Activated T-helper 1 cell treated with anti-CD3 and anti-CD28 coated beads, Interleukin-2, amount 50 U/mL, for 16 hours (primary cell): ENCODE measurements around the gene WIF1.

Source experiments
- DNase-seq, 2 donors: peaks; one replicate each; pipeline ENCODE4 v3.0.0-alpha.2; 2020; ENCODE audit warnings: low read depth in 1 of 2, low spot score in 1 of 2

The WIF1 gene, protein sequence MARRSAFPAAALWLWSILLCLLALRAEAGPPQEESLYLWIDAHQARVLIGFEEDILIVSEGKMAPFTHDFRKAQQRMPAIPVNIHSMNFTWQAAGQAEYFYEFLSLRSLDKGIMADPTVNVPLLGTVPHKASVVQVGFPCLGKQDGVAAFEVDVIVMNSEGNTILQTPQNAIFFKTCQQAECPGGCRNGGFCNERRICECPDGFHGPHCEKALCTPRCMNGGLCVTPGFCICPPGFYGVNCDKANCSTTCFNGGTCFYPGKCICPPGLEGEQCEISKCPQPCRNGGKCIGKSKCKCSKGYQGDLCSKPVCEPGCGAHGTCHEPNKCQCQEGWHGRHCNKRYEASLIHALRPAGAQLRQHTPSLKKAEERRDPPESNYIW

DNA sequence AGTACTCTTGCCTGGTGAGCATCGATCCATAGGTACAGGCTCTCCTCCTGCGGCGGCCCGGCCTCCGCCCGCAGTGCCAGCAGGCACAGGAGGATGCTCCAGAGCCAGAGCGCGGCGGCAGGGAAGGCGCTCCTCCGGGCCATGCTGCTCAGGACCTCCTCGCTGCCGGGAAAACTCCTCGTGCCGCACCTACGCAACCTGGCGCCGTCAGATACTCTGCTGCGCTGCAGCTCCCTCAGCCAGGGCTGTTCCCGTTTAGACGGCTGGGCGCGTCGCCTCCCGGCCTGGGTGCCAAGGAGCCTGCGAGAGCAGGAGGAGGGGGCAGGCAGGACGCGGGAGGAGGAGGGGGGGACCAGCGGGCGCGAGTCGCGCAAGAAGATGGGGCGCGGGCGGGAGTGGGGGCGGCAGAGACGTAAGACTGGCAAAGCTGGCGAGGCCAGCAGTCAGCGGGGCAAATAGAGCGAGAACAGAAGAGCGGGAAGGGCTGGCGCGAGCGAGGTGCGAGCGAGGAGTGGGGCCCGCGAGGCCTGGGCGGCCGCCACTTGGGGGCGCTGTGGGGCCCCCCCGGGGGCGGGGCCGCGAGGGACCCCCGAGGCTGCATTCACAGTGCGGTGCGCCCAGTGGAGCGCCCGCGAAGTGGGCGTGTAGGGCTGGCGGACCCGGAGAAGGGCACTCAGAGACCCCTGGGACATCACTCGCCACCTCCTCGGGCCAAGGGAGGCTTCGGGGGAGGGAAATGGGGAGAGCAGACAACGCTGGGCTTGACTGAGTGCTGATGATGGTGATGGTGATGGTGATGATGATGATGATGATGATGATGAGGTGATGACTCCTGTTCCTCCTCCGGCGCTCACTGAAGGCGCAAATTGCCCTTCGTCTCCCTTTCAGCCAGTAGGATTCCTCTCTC is at the start of gene WIF1:
Gene WIF1 (minus strand): TSS at position 257 of the 907 bp plus-strand sequence. CDS start 114 bp downstream, at position 143.
- no peak for DNase-seq

DNA sequence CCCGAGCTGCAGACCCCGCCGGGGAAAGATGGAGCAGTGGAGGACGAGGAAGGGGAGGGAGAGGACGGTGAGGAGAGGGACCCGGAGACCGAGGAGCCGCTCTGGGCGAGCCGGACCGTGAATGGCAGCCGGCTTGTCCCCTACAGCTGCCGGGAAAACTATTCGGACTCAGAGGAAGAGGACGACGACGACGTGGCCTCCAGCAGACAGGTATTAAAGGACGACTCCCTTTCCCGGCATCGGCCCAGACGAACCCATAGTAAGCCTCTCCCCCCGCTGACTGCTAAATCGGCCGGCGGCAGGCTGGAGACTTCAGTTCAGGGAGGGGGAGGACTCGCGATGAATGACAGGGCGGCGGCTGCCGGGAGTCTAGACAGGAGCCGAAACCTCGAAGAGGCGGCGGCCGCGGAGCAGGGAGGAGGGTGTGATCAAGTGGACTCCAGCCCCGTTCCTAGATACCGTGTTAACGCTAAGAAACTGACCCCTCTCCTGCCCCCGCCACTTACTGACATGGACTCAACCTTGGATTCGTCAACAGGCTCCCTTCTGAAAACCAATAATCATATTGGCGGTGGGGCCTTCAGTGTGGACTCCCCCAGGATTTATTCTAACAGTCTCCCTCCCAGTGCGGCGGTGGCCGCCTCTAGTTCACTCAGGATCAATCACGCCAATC is 49.2 kb upstream of the WIF1 start:
- DNase-seq, result peak; percentile 30 to 36

DNA sequence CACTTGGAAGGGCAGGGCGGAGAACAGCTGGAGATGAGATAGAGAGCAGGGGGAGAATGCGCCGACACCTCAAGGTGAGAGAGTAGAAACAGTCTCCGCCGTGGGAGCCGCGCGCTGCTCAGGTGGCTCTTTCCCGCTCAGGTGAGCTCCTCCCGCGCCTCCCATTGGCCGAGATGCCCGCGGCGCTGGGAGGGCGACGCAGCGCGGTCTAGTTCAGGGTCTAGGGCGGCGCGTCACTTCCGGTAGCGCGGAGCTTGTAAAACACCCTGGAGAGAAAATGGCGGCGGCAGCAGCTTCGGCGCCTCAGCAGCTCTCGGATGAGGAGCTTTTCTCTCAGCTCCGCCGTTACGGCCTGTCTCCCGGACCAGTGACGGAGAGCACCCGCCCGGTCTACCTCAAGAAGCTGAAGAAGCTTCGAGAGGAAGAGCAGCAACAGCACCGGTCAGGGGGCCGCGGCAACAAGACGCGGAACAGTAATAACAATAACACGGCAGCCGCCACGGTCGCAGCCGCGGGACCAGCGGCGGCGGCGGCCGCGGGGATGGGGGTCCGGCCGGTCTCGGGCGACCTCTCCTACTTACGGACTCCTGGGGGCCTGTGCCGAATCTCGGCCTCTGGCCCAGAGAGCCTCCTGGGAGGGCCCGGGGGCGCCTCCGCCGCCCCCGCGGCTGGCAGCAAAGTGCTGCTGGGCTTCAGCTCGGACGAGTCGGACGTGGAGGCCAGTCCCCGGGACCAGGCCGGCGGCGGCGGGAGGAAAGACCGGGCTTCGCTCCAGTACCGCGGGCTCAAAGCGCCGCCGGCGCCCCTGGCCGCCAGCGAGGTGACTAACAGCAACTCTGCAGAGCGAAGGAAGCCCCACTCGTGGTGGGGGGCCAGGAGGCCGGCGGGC is 48.5 kb upstream of the WIF1 start, which contains the start of gene LEMD3:
Gene LEMD3 (plus strand): TSS at position 264 of the 889 bp plus-strand sequence. CDS start 14 bp downstream, at position 278.
- DNase-seq, result peak; percentile 87 to 90

DNA sequence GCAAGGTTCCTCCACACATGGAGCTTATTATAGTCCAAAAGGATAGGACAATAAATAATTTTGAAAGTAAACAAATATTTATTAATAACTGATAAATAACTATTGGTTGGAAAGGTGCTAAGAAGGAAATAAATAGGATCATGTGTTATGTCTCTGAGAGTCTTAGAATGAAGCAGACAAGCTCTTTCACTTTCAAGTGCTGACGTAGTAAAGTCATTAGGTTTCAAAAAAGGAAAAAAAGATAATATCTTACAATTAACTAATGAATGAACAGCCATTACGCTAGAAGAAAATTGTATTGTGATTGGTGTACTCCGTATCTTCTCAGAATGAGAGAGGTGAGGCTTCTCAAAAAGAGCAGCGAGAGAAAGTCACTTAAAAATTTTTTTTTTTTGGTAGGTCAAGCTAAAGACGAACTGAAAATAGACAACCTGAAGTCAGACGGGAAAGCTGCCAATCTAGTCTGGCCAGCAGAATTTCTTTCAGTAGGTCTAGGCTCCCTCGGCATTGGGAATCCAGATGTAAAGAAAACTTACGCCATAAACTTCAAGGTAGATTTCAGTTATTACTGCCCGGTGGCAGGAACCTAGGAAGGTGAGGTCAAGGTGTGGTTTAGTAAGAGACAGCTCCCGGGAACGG is 47.7 kb upstream of the WIF1 start:
- no peak for DNase-seq

DNA sequence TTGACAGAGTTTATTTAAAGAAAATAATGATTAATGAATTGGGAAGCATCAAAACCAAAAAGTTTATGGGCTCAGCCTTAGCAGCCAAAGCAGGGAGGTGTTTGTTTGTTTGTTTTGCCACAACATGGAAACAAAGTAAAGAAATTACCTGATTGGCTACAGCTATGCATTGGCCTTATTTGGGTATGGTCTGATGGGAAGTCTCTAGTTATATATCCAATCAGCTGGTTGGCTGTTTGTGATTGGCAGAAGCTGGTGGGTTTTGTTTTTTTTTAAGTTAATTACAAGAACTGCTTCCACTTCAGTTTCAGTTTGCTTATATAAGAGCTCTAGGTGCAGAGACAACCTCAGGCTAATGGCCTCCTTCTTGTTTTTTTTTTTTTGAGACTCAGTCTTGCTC is 43.7 kb upstream of the WIF1 start:
- DNase-seq, result no peak

DNA sequence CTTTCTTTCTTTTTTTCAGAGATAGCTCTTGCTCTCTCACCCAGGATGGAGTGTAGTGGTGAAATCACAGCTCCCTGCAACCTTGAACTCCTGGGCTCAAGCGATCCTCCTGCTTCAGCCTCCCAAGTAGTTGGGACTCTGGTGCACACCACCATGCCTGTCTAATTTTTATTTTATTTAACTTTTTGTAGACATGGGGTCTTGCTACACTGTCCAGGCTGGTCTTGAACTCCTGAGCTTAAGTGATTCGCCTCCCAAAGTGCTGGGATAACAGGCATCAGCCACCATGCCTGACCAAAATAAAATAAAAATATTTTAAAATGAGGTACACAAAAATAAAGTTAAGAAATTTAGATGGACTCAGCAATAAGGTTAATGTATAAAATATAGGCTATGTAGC is 43.1 kb upstream of the WIF1 start:
- DNase-seq, result no peak

DNA sequence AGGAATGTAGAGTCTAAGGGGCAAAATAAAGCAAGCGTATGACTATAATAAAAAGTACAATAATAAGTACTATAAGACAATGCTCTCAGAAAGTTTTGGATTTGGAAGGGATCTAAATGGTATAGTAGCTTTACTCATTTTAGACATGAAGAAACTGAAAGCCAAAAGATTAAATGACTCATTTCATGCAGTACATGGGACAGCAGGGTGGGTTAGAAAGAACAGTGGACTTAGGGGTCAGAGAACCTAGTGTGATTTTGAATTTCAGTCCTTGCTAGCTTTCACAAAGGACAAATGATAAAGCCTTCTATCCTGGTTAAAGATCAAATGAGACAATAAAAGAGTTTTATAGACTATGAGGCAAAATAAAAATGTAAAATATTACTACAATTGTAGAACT is 41.5 kb upstream of the WIF1 start:
- no peak for DNase-seq

DNA sequence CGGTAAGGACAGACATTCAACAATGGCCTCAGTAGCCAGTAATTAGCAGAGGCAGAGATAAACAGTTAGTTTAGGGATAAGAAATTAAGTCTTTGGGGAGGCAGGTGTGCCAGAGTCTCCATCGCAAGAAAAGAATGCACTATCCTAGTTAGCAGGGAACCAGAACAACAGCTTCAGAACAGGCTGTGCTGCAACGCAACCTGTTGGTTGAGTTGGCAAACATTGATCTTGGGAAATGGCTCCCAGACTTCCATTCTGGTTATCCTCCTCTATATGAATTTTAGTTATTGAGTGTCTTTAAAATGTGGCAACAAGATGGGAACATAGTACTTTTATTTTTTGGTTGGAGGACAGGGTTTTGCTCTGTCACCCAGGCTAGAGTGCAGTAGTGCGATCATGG is 36.0 kb upstream of the WIF1 start:
- no peak for DNase-seq

DNA sequence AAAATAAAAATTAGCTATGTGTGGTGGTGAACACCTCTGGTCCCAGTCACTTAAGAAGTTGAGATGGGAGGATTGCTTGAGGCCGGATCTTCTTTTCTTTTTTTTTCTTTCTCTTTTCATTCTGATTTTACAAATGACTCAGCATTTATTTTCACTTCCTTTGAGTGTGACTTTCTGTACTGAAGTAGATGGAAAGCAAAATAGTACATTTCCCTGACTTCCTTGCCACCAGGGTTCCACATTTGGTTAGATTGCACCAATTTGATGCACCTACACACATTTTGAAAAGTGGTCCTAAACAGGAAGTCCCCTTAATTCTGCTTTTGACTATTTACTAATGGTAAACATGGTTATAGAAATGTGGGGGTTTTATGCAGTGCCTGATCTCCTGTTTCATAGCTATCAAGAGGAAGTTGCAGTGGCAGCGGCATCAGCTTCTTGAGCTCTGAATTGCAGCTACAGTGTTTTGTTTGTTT is 35.3 kb upstream of the WIF1 start:
- no peak for DNase-seq

DNA sequence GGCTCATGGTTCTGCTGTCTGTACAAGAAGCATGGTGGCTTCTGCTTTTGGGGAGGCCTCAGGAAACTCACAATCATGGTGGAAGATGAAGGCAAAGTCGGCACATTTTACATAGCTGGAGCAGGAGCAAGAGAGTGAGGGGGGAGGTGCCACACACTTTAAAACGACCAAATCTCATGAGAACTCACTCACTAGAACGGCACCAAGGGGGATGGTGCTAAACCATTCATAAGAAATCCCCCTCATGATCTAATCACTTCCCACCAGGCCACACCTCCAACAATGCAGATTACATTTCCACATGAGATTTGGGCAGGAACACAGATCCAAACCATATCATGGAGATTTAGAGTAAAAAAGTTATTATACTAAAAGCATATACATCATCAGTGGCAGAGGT is 34.7 kb upstream of the WIF1 start:
- no peak for DNase-seq

DNA sequence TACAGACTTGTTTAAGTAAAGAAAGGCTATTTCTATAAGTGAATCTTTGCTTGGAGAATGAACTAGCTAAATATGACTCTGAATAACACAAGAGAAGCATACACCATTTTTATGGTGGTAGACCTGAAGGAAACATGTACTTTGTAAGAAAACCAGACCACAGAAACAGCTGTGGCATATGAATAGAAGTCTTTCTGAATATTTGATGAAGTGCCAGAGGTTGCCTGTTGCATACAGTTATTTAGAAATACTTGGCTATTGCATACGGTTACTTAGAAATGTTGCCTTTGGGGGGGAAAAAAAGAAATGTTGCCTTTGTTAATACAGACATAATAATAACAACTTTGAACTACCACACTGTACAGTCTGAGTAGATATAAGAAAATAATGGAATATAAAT is 31.5 kb upstream of the WIF1 start:
- DNase-seq, result no peak

DNA sequence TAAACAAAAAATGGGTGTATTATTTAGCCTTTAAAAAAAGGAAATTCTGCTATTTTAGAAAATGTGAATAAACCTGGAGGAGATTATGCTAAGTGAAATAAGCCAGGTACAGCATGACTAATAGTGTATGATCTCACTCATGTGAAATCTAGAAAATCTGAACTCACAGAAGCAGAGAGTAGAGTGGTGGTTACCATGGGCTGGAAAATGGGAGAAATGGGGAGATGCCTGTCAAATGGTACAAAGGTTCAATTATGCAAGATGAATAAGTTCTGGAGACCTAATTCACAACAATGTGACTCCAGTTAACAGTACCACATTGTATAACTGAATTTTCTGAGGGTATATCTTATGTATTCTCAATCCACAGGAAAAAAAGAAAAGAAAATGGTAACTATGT is 30.9 kb upstream of the WIF1 start:
- DNase-seq, result no peak

DNA sequence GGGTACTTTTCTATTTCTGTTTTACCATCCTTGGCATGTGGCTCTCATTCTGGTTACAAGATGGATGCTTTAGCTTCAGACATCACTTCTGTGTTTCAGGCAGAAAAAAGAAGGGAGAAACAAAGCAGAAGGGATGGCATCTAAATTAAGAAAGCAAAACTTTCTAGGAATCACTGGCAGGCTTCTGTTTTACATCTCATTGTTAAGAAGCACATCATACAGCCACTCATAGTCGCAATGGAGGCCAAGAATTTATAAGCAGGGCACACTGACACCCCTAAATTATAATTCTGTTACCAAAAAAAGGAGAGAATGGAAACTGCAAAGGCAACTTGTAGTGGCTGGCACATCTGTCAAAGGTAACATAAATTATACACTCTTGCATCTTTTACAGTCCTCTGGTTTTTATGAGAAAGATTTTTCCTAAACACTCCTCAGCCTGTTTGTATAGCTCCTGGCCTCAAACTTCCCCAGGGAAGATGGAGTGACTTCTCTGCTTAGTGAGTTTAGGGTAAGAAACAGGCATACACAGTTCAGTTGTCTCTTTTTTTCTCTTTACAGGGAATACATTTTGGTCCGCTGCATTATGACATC is 26.3 kb upstream of the WIF1 start:
- no peak for DNase-seq

DNA sequence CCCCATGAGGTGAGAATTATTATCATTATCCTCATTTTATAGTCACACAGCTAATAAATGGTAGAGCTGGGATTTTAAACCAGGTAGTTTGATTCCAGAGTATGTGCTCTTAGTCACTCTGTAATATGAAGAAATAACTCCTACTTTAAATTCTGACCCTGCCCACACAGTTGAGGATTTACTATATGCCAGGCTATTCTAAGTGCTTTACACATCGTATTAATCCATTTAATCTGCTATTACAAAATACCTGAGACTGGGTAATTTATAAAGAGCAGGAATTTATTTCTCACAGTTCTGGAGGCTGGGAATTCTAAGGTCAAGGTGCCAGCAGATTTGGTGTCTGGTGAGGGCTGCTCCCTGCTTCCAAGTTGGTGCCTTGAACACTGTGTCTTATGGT is 19.6 kb upstream of the WIF1 start:
- no peak for DNase-seq

DNA sequence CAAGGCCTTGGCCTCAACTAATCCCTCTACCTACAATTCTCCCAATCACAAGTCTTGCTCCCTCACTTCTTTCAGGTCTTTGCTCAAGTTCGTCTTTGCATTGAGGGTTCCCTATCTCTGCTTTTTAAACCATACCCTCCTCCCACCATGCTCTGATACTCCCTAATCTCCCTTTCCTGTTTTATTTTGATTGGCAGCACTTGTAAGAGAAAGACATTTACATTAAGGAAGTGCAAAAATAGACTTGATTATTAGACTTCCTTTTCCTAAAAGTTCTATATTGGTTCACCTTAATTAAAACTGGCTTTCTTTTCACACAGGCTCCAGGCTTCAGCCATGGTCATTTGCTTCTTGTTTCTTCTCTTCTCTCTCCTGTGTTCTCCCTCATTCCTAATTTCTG is 18.3 kb upstream of the WIF1 start:
- DNase-seq, result no peak

DNA sequence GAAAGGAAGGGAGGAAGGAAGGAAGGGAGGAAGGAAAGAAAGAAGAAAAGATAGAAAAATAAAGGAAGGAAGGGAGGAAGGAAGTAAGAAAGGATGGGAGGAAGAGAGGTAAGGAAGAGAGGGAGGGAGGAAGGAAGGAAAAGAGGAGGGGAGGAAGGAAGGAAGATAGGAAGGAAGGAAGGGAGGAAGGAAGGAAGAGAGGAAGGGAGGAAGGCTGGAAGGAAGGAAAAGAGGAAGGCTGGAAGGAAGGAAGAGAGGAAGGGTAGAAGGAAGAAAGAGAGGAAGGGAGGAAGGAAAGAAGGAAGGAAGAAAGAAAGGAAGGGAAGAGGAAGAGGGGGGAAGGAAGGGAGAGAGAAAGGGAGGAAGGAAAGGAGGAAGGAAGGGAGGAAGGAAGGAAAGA is 12.8 kb upstream of the WIF1 start:
- no peak for DNase-seq

DNA sequence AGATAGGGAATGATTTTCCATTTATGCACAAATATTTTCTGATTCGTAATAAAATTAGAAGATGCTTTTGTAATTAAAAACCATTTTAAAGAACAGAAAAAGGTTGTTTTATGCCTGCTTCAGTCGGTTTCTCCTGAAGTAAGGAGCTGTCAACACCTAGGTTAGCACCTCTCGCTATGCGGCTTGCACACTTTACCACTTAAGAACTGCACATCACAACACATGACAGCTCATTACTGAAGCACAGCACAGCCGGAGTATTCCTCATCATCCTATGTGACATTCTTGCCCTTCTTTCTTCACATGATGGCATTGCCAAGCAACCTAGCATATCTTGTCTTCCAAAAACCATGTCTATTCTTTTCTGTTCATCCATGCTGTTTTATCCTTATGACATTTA is 5.4 kb upstream of the WIF1 start:
- DNase-seq, result no peak

DNA sequence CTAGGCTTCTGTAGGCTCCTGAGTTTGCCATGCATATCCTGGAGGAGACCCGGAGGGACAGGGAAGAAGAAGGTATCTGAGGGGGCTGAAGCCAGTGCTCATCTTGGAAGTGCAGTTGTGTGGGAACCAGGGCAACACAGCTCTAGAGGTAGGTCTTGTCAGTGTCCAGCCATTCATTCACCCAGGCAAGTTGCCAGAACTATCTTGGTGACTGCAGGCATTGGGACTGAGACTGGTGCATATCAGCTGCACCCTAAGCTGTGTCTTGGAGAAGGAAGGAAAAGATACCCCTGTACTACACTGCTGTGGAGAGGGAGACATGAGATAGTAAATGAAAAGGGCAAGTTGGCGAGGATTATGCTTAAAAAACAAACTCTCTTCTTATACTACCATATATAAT is 4.9 kb upstream of the WIF1 start:
- DNase-seq, result no peak

DNA sequence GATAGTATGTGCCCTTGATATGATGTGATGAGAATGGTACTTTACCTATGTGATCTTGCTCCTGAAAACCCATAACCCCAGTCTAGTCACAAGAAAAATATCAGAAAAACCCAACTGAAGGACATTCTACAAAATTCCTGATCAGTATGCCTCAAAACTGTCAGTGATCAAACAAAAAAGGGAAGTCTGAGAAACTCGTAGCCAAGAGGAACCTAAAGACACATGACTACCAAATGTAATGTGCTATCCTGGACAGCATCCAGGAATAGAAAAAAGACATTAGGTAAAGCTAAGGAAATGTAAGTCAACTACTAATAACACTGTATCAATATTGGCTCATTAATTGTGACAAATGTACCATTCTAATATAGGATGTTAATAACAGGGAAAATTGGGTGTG is 4.1 kb upstream of the WIF1 start:
- DNase-seq, result no peak
